ENCODE measurements around the gene HPSE2.

The HPSE2 gene

DNA sequence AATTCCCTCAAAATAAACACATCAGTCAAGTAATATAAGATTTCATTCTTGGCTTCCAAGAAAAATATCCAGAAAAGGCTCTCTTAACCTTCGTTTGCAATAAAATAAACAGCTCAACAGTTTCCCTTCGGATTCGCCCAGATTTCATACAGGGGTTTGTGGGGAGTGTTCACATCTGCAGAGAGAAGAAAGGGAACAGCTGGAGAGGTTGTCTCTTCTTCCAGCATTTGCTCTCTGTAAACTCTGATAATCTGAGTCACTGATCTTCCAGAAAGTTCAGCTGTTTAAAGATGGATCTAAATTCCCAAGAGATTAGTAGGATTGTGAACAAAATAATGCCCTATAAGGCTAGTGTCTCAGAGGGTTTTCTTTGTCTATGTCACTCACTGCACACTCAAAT, 277.9 kb downstream of the HPSE2 start:
- no peaks in the 10 kb centered on the region for H3K36me3 ChIP-seq (ENCODE audit: control insufficient read depth, insufficient read depth, low read length)
- 100% methylated on average over 2 of the region's 3 CpGs for WGBS, 2 experiments (ENCODE audit: insufficient coverage in 2 of 2)
- peak overlapping the region; percentile 25 for H3K27ac ChIP-seq (ENCODE audit: low read depth, low read length, severe bottlenecking)
- peaks cover 29% of the 10 kb centered on the region for H3K4me1 ChIP-seq (ENCODE audit: control insufficient read depth, insufficient read depth, low read length, poor library complexity, severe bottlenecking)
- no peaks in the 10 kb centered on the region for H3K9me3 ChIP-seq (ENCODE audit: control insufficient read depth, low read length)
- H3K4me3 ChIP-seq (ENCODE audit: extremely low read depth, insufficient read depth, low read length, poor library complexity, severe bottlenecking) = no peak overlapping the region

DNA sequence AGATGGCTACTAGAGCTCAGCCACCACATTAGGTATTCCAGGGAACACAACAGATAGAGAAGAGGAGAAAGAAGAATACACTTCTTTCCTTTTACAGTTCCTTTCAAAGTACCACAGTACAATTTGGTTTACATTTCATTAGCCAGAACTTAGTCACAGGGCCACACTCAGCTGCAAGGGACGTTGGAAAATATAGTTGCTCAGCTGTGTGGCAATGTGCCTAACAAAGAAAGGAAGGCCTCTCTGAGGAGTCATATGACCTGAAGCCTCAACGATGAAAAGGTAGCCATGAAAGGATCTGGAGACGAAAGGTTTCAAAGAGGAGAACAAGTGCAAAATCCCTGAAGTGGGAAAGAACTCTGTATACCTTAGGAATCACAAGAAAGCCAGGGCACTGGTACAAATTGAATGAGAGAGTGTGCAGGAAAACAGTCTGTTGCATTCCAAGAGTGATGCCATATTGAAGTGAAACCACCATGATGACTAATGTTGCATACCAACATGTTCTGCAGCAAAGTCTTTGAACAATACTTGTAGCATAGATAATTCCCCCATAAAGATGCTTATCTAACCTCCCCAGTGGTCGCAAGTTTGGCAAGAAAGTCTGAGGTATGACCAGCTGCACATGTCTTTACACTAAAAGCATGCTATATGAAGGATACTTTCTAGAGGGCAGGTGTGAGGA, 278.9 kb downstream of the HPSE2 start:
- H3K4me3 ChIP-seq (ENCODE audit: extremely low read depth, insufficient read depth, low read length, poor library complexity, severe bottlenecking) = no peak overlapping the region
- H3K36me3 ChIP-seq (ENCODE audit: control insufficient read depth, insufficient read depth, low read length) = no peaks in the 10 kb centered on the region
- WGBS, 2 experiments (ENCODE audit: insufficient coverage in 2 of 2) = 78 to 84% methylated on average over 3 to 4 of the region's 4 CpGs
- H3K4me1 ChIP-seq (ENCODE audit: control insufficient read depth, insufficient read depth, low read length, poor library complexity, severe bottlenecking) = peaks cover 29% of the 10 kb centered on the region
- peak overlapping the region; percentile 78 for H3K27ac ChIP-seq (ENCODE audit: low read depth, low read length, severe bottlenecking)
- no peaks in the 10 kb centered on the region for H3K9me3 ChIP-seq (ENCODE audit: control insufficient read depth, low read length)

DNA sequence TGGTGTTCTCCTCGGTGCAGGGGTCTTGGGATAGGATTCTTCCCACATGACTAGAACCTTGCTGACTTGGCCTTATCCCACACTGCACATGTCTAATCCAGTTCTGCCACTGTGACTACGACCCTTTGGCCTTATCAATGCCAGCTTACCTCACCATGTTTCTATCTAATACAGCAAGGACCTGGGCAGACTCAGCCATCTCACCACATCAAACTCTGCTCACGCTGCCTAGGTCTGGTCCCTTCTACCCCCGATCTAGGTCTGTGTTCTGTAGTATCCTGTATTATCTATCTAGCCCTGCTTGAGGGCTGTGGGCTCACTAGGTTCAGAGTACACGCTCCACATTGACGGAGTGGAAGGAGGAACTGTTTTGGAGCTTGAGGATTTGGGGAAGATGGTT, 282.4 kb downstream of the HPSE2 start:
- no peaks in the 10 kb centered on the region for H3K9me3 ChIP-seq (ENCODE audit: control insufficient read depth, low read length)
- peaks cover 24% of the 10 kb centered on the region for H3K4me1 ChIP-seq (ENCODE audit: control insufficient read depth, insufficient read depth, low read length, poor library complexity, severe bottlenecking)
- H3K27ac ChIP-seq (ENCODE audit: low read depth, low read length, severe bottlenecking) = no peak overlapping the region
- H3K36me3 ChIP-seq (ENCODE audit: control insufficient read depth, insufficient read depth, low read length) = no peaks in the 10 kb centered on the region
- no peak overlapping the region for H3K4me3 ChIP-seq (ENCODE audit: extremely low read depth, insufficient read depth, low read length, poor library complexity, severe bottlenecking)
- WGBS, 2 experiments (ENCODE audit: insufficient coverage in 2 of 2) = 92 to 94% methylated on average over 4 to 5 of the region's 6 CpGs

DNA sequence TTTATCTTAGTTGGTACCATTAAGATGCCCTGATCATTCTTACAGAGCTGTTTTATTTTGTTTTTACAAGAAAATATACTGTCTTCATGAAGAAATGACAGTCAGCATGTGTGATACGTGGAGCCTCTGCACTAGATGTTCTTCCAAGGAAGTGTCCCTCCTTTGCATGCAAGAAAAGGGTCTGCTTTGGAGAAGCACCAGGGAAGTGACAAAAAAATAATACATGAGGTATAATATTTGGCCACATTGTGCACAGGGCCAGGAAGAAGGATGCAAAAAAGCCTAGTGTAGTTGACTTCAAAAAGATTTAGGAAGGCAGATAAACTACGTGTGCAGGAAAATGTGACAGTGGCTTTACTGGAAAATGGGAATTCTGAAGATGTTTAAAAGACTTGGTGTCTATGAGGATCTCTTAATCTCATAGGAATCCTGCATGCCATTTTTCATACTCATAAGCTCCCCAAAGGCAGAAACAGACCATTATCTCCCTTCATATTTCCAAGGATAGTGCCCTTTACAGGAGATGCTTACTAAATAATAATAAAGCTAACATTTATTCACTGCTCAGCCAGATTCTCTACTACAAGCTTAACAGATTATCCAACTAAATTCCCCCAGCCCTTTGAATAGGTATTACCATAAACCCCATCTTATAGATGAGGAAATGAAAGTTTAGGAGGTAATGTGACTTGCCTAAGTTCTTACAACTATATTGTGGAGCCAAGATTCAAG, 284.2 kb downstream of the HPSE2 start:
- no peak overlapping the region for H3K4me3 ChIP-seq (ENCODE audit: extremely low read depth, insufficient read depth, low read length, poor library complexity, severe bottlenecking)
- peaks cover 6% of the 10 kb centered on the region for H3K4me1 ChIP-seq (ENCODE audit: control insufficient read depth, insufficient read depth, low read length, poor library complexity, severe bottlenecking)
- H3K36me3 ChIP-seq (ENCODE audit: control insufficient read depth, insufficient read depth, low read length) = no peaks in the 10 kb centered on the region
- H3K9me3 ChIP-seq (ENCODE audit: control insufficient read depth, low read length) = no peaks in the 10 kb centered on the region
- H3K27ac ChIP-seq (ENCODE audit: low read depth, low read length, severe bottlenecking) = no peak overlapping the region
- WGBS, 2 experiments (ENCODE audit: insufficient coverage in 2 of 2) = 85 to 100% methylated on average over 2 of the region's 2 CpGs

DNA sequence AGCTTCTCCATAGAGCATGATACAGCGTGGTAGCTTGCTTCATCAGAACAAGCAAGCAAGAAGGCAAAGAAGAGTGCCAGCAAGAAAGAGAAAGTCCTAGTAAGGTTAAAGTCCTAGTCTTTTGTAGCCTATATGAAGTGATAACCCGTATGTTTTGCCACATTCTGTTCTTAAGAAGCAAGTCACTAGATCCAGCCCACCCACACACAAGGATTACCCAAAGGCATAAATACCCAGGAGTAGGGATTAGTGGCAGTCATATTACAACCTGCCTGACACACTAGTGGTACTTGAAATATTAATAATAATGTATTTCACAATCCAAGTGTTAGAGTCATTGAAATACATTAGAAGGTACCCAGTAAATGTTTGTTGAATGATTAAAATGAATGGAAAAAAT, 285.5 kb downstream of the HPSE2 start:
- H3K4me3 ChIP-seq (ENCODE audit: extremely low read depth, insufficient read depth, low read length, poor library complexity, severe bottlenecking) = no peak overlapping the region
- H3K27ac ChIP-seq (ENCODE audit: low read depth, low read length, severe bottlenecking) = no peak overlapping the region
- 83 to 100% methylated on average over 1 of the region's 2 CpGs for WGBS, 2 experiments (ENCODE audit: insufficient coverage in 2 of 2)

DNA sequence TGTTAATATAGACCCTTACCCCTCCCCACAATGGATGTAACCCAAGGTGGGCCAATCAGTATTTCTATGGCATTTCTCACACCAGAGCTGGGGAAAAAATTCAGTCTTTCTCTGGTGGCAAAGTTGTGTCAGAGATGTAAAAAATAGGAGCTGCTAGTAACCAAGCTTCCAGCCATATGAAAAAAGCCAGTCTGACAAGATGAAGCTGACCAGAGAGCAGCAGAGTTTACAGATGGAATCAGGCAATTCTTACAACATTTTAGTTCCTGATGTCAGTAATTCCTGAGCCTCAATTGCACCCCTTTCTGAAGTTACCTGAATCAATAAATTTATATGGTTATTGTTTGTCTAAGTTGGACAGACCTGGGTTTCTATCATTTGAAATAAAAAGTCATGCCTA, 286.3 kb downstream of the HPSE2 start:
- Histone ChIP-seq H3K27ac (ENCODE audit: low read depth, low read length, severe bottlenecking) (no peak overlapping the region), H3K4me3 (ENCODE audit: extremely low read depth, insufficient read depth, low read length, poor library complexity, severe bottlenecking) (no peak overlapping the region), H3K9me3 (ENCODE audit: control insufficient read depth, low read length) (no peaks in the 10 kb centered on the region), H3K4me1 (ENCODE audit: control insufficient read depth, insufficient read depth, low read length, poor library complexity, severe bottlenecking) (no peaks in the 10 kb centered on the region), H3K36me3 (ENCODE audit: control insufficient read depth, insufficient read depth, low read length) (no peaks in the 10 kb centered on the region)

More for the DNA sequence above, 285.5 kb downstream of the HPSE2 start:
- H3K4me1 ChIP-seq (ENCODE audit: control insufficient read depth, insufficient read depth, low read length, poor library complexity, severe bottlenecking) = no peaks in the 10 kb centered on the region
- no peaks in the 10 kb centered on the region for H3K9me3 ChIP-seq (ENCODE audit: control insufficient read depth, low read length)
- no peaks in the 10 kb centered on the region for H3K36me3 ChIP-seq (ENCODE audit: control insufficient read depth, insufficient read depth, low read length)

DNA sequence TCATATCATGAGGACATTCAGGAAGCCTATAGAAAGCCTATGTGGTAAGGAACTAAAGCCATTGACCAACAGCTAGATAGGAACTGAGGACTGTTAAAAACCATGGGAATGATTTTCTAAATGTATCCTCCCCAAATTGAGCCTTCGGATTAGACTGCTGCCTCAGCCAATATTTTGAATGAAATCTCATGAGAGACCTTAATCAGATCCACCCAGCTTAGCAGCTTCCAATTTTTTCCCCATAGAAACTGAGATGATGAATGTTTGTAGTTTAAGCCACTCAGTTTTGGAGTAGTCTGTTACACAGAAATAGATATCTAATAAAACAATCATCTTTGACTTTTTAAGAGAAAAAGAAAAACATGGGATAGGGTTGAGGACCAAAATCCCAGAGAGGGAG, 292.0 kb downstream of the HPSE2 start:
- Histone ChIP-seq H3K27ac (ENCODE audit: low read depth, low read length, severe bottlenecking) (no peak overlapping the region), H3K9me3 (ENCODE audit: control insufficient read depth, low read length) (no peaks in the 10 kb centered on the region), H3K4me1 (ENCODE audit: control insufficient read depth, insufficient read depth, low read length, poor library complexity, severe bottlenecking) (no peaks in the 10 kb centered on the region), H3K4me3 (ENCODE audit: extremely low read depth, insufficient read depth, low read length, poor library complexity, severe bottlenecking) (no peak overlapping the region), H3K36me3 (ENCODE audit: control insufficient read depth, insufficient read depth, low read length) (no peaks in the 10 kb centered on the region)
- 86% methylated on average over 1 of the region's 1 CpG; no CpG with 5 or more reads in 1 of the 2 experiments for WGBS, 2 experiments (ENCODE audit: insufficient coverage in 2 of 2)

DNA sequence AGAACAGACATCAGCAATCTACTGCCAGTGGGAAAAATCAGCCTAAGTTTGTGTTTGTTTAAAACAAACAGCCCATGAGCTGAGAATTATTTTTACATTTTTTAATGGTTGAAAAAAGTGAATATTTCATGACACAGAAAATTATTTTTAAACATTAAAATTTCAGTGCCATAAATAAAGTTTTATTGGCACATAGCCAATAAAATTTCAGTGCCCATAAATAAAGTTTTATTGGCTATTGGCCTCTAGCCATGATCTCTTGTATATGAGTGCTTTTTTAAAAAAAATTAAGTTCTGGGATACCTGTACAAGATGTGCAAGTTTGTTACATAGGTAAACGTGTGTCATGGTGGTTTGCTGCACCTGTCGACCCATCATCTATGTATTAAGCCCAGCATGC, 305.9 kb downstream of the HPSE2 start:
- 100% methylated on average over 1 of the region's 2 CpGs for WGBS, 2 experiments (ENCODE audit: insufficient coverage in 2 of 2)
- Histone ChIP-seq H3K4me1 (ENCODE audit: control insufficient read depth, insufficient read depth, low read length, poor library complexity, severe bottlenecking) (no peaks in the 10 kb centered on the region), H3K36me3 (ENCODE audit: control insufficient read depth, insufficient read depth, low read length) (no peaks in the 10 kb centered on the region), H3K27ac (ENCODE audit: low read depth, low read length, severe bottlenecking) (no peak overlapping the region), H3K4me3 (ENCODE audit: extremely low read depth, insufficient read depth, low read length, poor library complexity, severe bottlenecking) (no peak overlapping the region), H3K9me3 (ENCODE audit: control insufficient read depth, low read length) (no peaks in the 10 kb centered on the region)

DNA sequence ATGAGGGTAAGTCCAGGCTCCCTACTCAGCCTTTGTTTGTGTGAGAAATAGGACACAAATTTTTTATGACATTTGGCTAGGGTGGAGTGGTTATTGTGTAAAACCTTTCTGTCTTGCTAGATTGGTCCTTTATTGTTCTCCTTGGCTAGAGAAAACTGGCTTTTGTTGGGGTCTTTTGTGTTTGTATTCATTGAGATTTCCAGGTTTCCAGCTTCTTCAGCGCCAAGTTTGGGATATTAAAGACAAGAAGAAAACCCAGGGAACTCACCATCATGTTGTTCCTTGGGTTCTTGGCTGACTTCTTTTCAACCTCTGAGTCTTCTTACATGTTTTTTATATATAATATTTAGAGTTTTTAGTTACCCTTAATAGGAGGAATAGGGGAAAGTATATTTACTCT, 310.0 kb downstream of the HPSE2 start:
- Histone ChIP-seq H3K27ac (ENCODE audit: low read depth, low read length, severe bottlenecking) (no peak overlapping the region), H3K9me3 (ENCODE audit: control insufficient read depth, low read length) (no peaks in the 10 kb centered on the region), H3K4me3 (ENCODE audit: extremely low read depth, insufficient read depth, low read length, poor library complexity, severe bottlenecking) (no peak overlapping the region), H3K4me1 (ENCODE audit: control insufficient read depth, insufficient read depth, low read length, poor library complexity, severe bottlenecking) (peaks cover 4% of the 10 kb centered on the region), H3K36me3 (ENCODE audit: control insufficient read depth, insufficient read depth, low read length) (no peaks in the 10 kb centered on the region)
- WGBS, 2 experiments (ENCODE audit: insufficient coverage in 2 of 2) = 100% methylated on average over 1 of the region's 1 CpG; no CpG with 5 or more reads in 1 of the 2 experiments

DNA sequence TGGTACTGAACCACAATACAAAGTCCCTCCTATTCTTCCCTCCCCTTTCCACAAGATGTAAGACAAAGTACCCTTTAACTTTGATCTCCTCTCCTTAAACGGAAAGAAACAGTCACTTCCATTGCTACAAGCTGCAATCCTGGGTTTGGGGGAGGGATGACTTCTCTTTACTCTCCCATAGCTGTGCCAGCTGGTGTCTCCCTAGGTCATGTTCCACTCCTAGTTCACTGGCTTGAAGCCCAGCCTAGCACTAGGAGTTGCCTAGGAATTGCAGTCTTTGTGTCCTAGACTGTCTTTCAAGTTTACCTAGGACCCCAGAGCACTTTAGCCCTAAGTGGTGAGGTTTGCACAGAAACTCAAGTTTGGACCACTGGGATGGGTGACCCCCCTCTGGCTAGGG, 311.1 kb downstream of the HPSE2 start:
- Histone ChIP-seq H3K9me3 (ENCODE audit: control insufficient read depth, low read length) (no peaks in the 10 kb centered on the region), H3K4me3 (ENCODE audit: extremely low read depth, insufficient read depth, low read length, poor library complexity, severe bottlenecking) (no peak overlapping the region), H3K27ac (ENCODE audit: low read depth, low read length, severe bottlenecking) (no peak overlapping the region), H3K36me3 (ENCODE audit: control insufficient read depth, insufficient read depth, low read length) (no peaks in the 10 kb centered on the region), H3K4me1 (ENCODE audit: control insufficient read depth, insufficient read depth, low read length, poor library complexity, severe bottlenecking) (peaks cover 5% of the 10 kb centered on the region)
- WGBS, 2 experiments (ENCODE audit: insufficient coverage in 2 of 2) = no CpG with 5 or more reads among the region's 1 CpG

DNA sequence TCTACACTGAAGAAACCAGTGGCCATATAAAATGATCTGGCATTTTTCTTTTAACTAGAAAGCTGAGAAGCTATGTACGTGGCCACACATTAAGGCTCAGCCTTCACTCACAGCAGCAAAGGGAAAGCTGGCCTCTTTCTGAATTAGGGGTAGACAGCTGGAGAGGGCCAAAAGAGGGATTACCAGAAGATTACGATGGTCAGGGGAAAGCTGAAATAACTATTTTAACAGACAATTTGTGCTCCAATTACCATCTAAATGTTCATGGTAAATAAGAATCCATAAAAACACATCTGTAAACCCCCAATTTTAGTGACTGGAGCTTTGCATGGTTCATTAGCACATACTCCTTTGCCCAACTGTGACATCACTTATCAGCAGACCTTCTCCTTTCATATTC, 314.3 kb downstream of the HPSE2 start:
- Histone ChIP-seq H3K9me3 (ENCODE audit: control insufficient read depth, low read length) (no peaks in the 10 kb centered on the region), H3K4me3 (ENCODE audit: extremely low read depth, insufficient read depth, low read length, poor library complexity, severe bottlenecking) (no peak overlapping the region), H3K36me3 (ENCODE audit: control insufficient read depth, insufficient read depth, low read length) (no peaks in the 10 kb centered on the region), H3K4me1 (ENCODE audit: control insufficient read depth, insufficient read depth, low read length, poor library complexity, severe bottlenecking) (peaks cover 15% of the 10 kb centered on the region), H3K27ac (ENCODE audit: low read depth, low read length, severe bottlenecking) (no peak overlapping the region)
- WGBS, 2 experiments (ENCODE audit: insufficient coverage in 2 of 2) = 100% methylated on average over 1 of the region's 2 CpGs; no CpG with 5 or more reads in 1 of the 2 experiments

All from mesodermal cell (in vitro differentiated cells).